K562 (cell line): ENCODE data around the gene PSORS1C1. TPM values are rescaled to one million over a fixed set of nuclear protein-coding genes. Genes with fewer than 3 reads are reported as not detected.

Experiments
- ATAC-seq: fragments of 200-7000 bp; cut with Tn5 transposase; 3 replicates; pipeline ENCODE4 v1.9.1; 2020; ENCODE audit warnings: moderate library complexity
- BruUV-seq: library from RNA; stranded (reverse); fragments of 400-500 nt; replicated peaks from 2 replicates; lab custom pipeline; 2021; lab: Mats Ljungman, UMichigan
- CTCF ChIA-PET: fragments of 300-600 bp; formaldehyde crosslinking; extraction: SDS; loops from one replicate; lab custom pipeline; 2021; ENCODE audit warnings: low intra/inter-chr PET ratio; lab: Yijun Ruan, JAX
- POLR2A ChIA-PET: fragments of 300-600, 350-650 bp; sonication (Branson Sonifier 250); formaldehyde crosslinking; extraction: SDS; loops from one replicate; lab custom pipeline; 2021; ENCODE audit warnings: antibody characterized with exemption, inconsistent platforms; lab: Yijun Ruan, JAX
- DNase-seq, 4 experiments: peaks; one replicate each; pipeline versions ENCODE4 v3.0.0 to v3.0.0-alpha.2; 2011 to 2018; ENCODE audit warnings: low spot score in 3 of 4, mixed read lengths in 3 of 4; ENCODE audit errors: extremely low read depth in 1 of 4
- FAIRE-seq: peaks from 2 replicates; lab custom pipeline; 2011; peaks lifted over from hg19 to GRCh38; lab: Jason Lieb, UNC
- H2AFZ ChIP-seq: 2 replicates; pipeline ENCODE4 v1.6.0; 2011; ENCODE audit warnings: low read depth, low read length, control low read depth, inconsistent platforms
- H3K27ac ChIP-seq: fragments of 200-600 bp; 3 replicates; pipeline ENCODE4 v1.8.0; 2011; ENCODE audit warnings: low read depth, mild to moderate bottlenecking, control low read depth, inconsistent platforms, low read length, moderate library complexity, mixed read lengths; ENCODE audit errors: extremely low read depth
- H3K27me3 ChIP-seq, 2 experiments: fragments of 300-600 bp in 1 of 2; 2 replicates in 1 of 2; 3 replicates in 1 of 2; pipeline versions ENCODE4 v1.6.0 to v1.8.0; 2011; ENCODE audit warnings: inconsistent platforms in 2 of 2, low read length in 2 of 2, mild to moderate bottlenecking in 1 of 2, mixed read lengths in 1 of 2, moderate library complexity in 1 of 2; ENCODE audit not compliant: control insufficient read depth in 2 of 2, insufficient read depth in 2 of 2
- H3K36me3 ChIP-seq: fragments of 300-600 bp; 3 replicates; pipeline ENCODE4 v1.8.0; 2011; ENCODE audit warnings: mild to moderate bottlenecking, low read length, inconsistent platforms; ENCODE audit not compliant: control insufficient read depth, insufficient read depth
- H3K4me1 ChIP-seq, 2 experiments: fragments of 200-600 bp in 1 of 2; replicated peaks in 1 of 2; 2 replicates in 1 of 2; 3 replicates in 1 of 2; pipeline versions ENCODE4 v1.5.1 to v1.8.0; 2011; ENCODE audit warnings: inconsistent platforms in 2 of 2, low read length in 2 of 2, mild to moderate bottlenecking in 1 of 2, mixed read lengths in 1 of 2, moderate library complexity in 1 of 2; ENCODE audit not compliant: control insufficient read depth in 2 of 2, insufficient read depth in 2 of 2
- H3K4me2 ChIP-seq: 2 replicates; pipeline ENCODE4 v1.6.1; 2011; ENCODE audit warnings: low read length, control low read depth, inconsistent platforms, mixed read lengths; ENCODE audit not compliant: insufficient read depth
- H3K4me3 ChIP-seq: fragments of 200-600 bp; sonication (generic), shearing (Covaris generic); 2 replicates; pipeline ENCODE4 v1.5.1; 2016; ENCODE audit warnings: control low read depth, inconsistent platforms
- H3K79me2 ChIP-seq: fragments of 200-600 bp; 3 replicates; pipeline ENCODE4 v1.8.0; 2011; ENCODE audit warnings: low read length, inconsistent platforms; ENCODE audit not compliant: control insufficient read depth, insufficient read depth
- H3K9ac ChIP-seq, 2 experiments: 2 replicates each; pipeline versions ENCODE4 v1.6.0 to v1.6.1; 2011; ENCODE audit warnings: low read depth in 2 of 2, low read length in 2 of 2, control low read depth in 1 of 2, inconsistent platforms in 1 of 2, mild to moderate bottlenecking in 1 of 2, mixed read lengths in 1 of 2; ENCODE audit not compliant: insufficient read depth in 1 of 2
- H3K9me1 ChIP-seq: one replicate; pipeline ENCODE4 v1.6.0; 2011; ENCODE audit warnings: inconsistent platforms, mild to moderate bottlenecking, low read length, moderate library complexity; ENCODE audit not compliant: control insufficient read depth, insufficient read depth
- H3K9me3 ChIP-seq: replicated peaks from 2 replicates; pipeline ENCODE4 v1.5.1; 2011; ENCODE audit warnings: low read depth, low read length, inconsistent platforms; ENCODE audit not compliant: control insufficient read depth, insufficient read depth
- H4K20me1 ChIP-seq: replicated peaks from 2 replicates; pipeline ENCODE4 v1.6.1; 2011; ENCODE audit warnings: low read length, inconsistent platforms, mixed read lengths; ENCODE audit not compliant: control insufficient read depth, insufficient read depth
- CHD2 ChIP-seq: IDR thresholded peaks from 2 replicates; pipeline ENCODE4 v1.6.1; 2011; ENCODE audit warnings: low read depth, low read length
- CSDE1 ChIP-seq, 2 experiments: fragments of 450-650 bp; IDR thresholded peaks; 2 replicates each; pipeline ENCODE4 v1.6.1; 2016; ENCODE audit warnings: mild to moderate bottlenecking in 1 of 2
- FOXK1 ChIP-seq: sonication (generic); formaldehyde crosslinking; IDR thresholded peaks from 2 replicates; pipeline ENCODE4 v1.8.0; 2022; ENCODE audit warnings: missing genetic modification reagents, mild to moderate bottlenecking, borderline replicate concordance
- HEY1 ChIP-seq: fragments of 250-450 bp; sonication (Bioruptor Pico); IDR thresholded peaks from 2 replicates; pipeline ENCODE4 v1.5.0; 2020; ENCODE audit warnings: mild to moderate bottlenecking, moderate library complexity, borderline replicate concordance
- IRF1 ChIP-seq: sonication (generic); formaldehyde crosslinking; IDR thresholded peaks from 2 replicates; pipeline ENCODE4 v1.8.0; 2022; ENCODE audit warnings: missing genetic modification reagents, mild to moderate bottlenecking, borderline replicate concordance
- MEIS2 ChIP-seq: fragments of 450-650 bp; IDR thresholded peaks from 2 replicates; pipeline ENCODE4 v1.6.1; 2014; ENCODE audit warnings: mild to moderate bottlenecking; ENCODE audit not compliant: partially characterized antibody
- SETDB1 ChIP-seq: IDR thresholded peaks from one replicate; pipeline ENCODE4 v1.6.1; 2012; ENCODE audit warnings: low read length, control low read depth, inconsistent platforms
- SMAD4 ChIP-seq: fragments of 250-450 bp; sonication (Bioruptor Pico); conservative IDR thresholded peaks from 2 replicates; pipeline ENCODE4 v1.8.0; 2021; ENCODE audit warnings: inconsistent platforms, mild to moderate bottlenecking, moderate library complexity
- YY1 ChIP-seq, 3 experiments: IDR thresholded peaks; 2 replicates each; pipeline ENCODE4 v1.6.1; 2011; ENCODE audit warnings: low read length in 2 of 3, mild to moderate bottlenecking in 2 of 3, moderate library complexity in 2 of 3, borderline replicate concordance in 1 of 3, control low read depth in 1 of 3, low read depth in 1 of 3; ENCODE audit not compliant: insufficient read depth in 3 of 3, insufficient replicate concordance in 2 of 3, control insufficient read depth in 1 of 3, insufficient read length in 1 of 3; ENCODE audit errors: extremely low read depth in 1 of 3
- ZNF263 ChIP-seq: sonication (generic); formaldehyde crosslinking; IDR thresholded peaks from 2 replicates; pipeline ENCODE4 v1.8.0; 2022; ENCODE audit warnings: mild to moderate bottlenecking, missing genetic modification reagents, borderline replicate concordance
- WGBS: fragments of 100-300 bp; shearing (Covaris generic); methylation state at CpG from one replicate; pipeline ENCODE4 v1.1.6; 2016; ENCODE audit warnings: low coverage, mixed read lengths; ENCODE audit not compliant: insufficient coverage; ENCODE audit errors: missing lambda C conversion rate; 5-methylcytosine and 5-hydroxymethylcytosine counted together
- in situ Hi-C: fragments of 300-500 bp; cut with MboI; formaldehyde crosslinking; loops from 4 replicates; pipeline ENCODE4 v1.15.0; 2018; ENCODE audit warnings: inconsistent platforms, mixed read lengths
- intact Hi-C: fragments of 100-400 bp; cut with micrococcal nuclease; formaldehyde crosslinking; loops from 2 replicates; pipeline ENCODE4 v1.14.2; 2022
- polyA plus RNA-seq, 8 experiments: library from polyadenylated mRNA; depleted of rRNA in 4 of 8; stranded (reverse) in 5 of 8; unstranded in 3 of 8; fragments of >200 nt; fragmentation: Nextera tagmentation in 2 of 8; fragmentation: Illumina TruSeq in 1 of 8; extraction: Ambion mirVana in 2 of 8; extraction: Trizol in 1 of 8; gene quantifications; 2 replicates each; pipeline versions ENCODE4 v1.2.1 to v1.2.3, GENCODE V29; 2011 to 2014; ENCODE audit warnings: inconsistent platforms in 1 of 8, missing spikeins in 1 of 8
- total RNA-seq, 7 experiments: library from RNA; depleted of rRNA in 6 of 7; stranded (reverse); fragments of >200 nt in 6 of 7; fragmentation: Illumina TruSeq in 2 of 7; extraction: Trizol in 2 of 7; gene quantifications; 2 replicates each; pipeline versions ENCODE4 v1.2.1 to v1.2.3, GENCODE V29; 2011 to 2021; ENCODE audit warnings: low replicate concordance in 1 of 7
- TF ChIP-seq, protein P1 (sequence below): fragments of 450-650 bp; IDR thresholded peaks from 2 replicates; pipeline ENCODE4 v1.6.1; 2016; ENCODE audit warnings: low read depth

PSORS1C1 gene
- total and polyA plus RNA-seq, 9 of the 15 experiments (the other 6 are each of a cell fraction or from before 2014, with no cell fraction given): 0.11 TPM; not detected in 8

GRCh38 chr6:31087494-31088089 lies 27.0 kb upstream of the PSORS1C1 start:
- H3K4me2 ChIP-seq: no peak overlapping the region
- TF ChIP-seq HEY1 (CRISPR knock-in tag) (no peak), FOXK1 (CRISPR knock-in tag) (no peak), YY1 (IDR thresholded peaks at IDR 0.05; ENCODE audit: borderline replicate concordance in 1 of 3, control insufficient read depth in 1 of 3, extremely low read depth in 1 of 3, insufficient read depth in 3 of 3, insufficient read length in 1 of 3, insufficient replicate concordance in 2 of 3, low read depth in 1 of 3, low read length in 2 of 3) (no peak), SETDB1 (no peak), CHD2 (no peak), CSDE1 (IDR thresholded peaks at IDR 0.05) (no peak), SMAD4 (CRISPR knock-in tag) (no peak), IRF1 (CRISPR knock-in tag) (no peak), MEIS2 (no peak), ZNF263 (CRISPR knock-in tag) (no peak)
- TF ChIP-seq, protein P1, sequence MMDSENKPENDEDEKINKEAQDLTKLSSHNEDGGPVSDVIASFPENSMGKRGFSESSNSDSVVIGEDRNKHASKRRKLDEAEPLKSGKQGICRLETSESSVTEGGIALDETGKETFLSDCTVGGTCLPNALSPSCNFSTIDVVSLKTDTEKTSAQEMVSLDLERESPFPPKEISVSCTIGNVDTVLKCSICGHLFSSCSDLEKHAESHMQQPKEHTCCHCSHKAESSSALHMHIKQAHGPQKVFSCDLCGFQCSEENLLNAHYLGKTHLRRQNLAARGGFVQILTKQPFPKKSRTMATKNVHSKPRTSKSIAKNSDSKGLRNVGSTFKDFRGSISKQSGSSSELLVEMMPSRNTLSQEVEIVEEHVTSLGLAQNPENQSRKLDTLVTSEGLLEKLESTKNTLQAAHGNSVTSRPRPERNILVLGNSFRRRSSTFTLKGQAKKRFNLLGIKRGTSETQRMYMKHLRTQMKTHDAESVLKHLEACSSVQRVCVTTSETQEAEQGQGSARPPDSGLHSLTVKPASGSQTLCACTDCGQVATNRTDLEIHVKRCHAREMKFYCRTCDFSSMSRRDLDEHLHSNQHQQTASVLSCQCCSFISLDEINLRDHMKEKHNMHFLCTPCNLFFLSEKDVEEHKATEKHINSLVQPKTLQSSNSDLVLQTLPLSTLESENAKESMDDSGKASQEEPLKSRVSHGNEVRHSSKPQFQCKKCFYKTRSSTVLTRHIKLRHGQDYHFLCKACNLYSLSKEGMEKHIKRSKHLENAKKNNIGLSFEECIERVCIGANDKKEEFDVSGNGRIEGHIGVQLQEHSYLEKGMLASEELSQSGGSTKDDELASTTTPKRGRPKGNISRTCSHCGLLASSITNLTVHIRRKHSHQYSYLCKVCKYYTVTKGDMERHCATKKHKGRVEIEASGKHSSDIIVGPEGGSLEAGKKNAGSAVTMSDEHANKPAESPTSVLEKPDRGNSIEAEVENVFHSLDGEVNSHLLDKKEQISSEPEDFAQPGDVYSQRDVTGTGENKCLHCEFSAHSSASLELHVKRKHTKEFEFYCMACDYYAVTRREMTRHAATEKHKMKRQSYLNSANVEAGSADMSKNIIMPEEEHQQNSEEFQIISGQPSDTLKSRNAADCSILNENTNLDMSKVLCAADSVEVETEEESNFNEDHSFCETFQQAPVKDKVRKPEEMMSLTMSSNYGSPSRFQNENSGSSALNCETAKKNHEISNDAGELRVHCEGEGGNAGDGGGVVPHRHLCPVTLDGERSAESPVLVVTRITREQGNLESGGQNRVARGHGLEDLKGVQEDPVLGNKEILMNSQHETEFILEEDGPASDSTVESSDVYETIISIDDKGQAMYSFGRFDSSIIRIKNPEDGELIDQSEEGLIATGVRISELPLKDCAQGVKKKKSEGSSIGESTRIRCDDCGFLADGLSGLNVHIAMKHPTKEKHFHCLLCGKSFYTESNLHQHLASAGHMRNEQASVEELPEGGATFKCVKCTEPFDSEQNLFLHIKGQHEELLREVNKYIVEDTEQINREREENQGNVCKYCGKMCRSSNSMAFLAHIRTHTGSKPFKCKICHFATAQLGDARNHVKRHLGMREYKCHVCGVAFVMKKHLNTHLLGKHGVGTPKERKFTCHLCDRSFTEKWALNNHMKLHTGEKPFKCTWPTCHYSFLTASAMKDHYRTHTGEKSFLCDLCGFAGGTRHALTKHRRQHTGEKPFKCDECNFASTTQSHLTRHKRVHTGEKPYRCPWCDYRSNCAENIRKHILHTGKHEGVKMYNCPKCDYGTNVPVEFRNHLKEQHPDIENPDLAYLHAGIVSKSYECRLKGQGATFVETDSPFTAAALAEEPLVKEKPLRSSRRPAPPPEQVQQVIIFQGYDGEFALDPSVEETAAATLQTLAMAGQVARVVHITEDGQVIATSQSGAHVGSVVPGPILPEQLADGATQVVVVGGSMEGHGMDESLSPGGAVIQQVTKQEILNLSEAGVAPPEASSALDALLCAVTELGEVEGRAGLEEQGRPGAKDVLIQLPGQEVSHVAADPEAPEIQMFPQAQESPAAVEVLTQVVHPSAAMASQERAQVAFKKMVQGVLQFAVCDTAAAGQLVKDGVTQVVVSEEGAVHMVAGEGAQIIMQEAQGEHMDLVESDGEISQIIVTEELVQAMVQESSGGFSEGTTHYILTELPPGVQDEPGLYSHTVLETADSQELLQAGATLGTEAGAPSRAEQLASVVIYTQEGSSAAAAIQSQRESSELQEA: no peak

More at GRCh38 chr6:31087494-31088089, 27.0 kb upstream of the PSORS1C1 start:
- Histone ChIP-seq H3K9me1 (no peaks in the 10 kb centered on the region), H3K27me3 (no peaks in the 10 kb centered on the region; a peak in 1 of 5 replicates), H3K4me3 (no peak overlapping the region), H3K79me2 (no peaks in the 10 kb centered on the region), H4K20me1 (no peaks in the 10 kb centered on the region), H3K27ac (no peak overlapping the region), H3K4me1 (peaks cover 8 to 20% of the 10 kb centered on the region in 2 experiments), H3K9me3 (no peaks in the 10 kb centered on the region), H3K36me3 (no peaks in the 10 kb centered on the region), H3K9ac (no peak overlapping the region), H2AFZ (no peak overlapping the region)
- 2% methylated on average over 13 of the region's 14 CpGs for WGBS
- no TSS peak for BruUV-seq
- CTCF ChIA-PET: interaction anchor here (0.7 to 2.4 kb wide), 11 partner anchors 19 to 606 kb away, joined by 3 to 16 read pairs (median 5); partner anchors contain the start of gene VARS2
- intact Hi-C loops: loop anchor here (1.0 to 5.0 kb wide), 7 partner anchors 172 to 605 kb away; no protein-coding TSS in a partner anchor
- ATAC-seq (peak; percentile 94), FAIRE-seq (peak; percentile 92), DNase-seq (peak; percentile 87 to 93 (median 88))
- in situ Hi-C loops: loop anchor here (5.0 to 10.0 kb wide), 2 partner anchors 413 to 605 kb away; partner anchors contain the start of gene DHX16
- POLR2A ChIA-PET: interaction anchor here (0.6 to 1.4 kb wide), 14 partner anchors 15 to 1311 kb away, joined by 3 to 6 read pairs (median 3); partner anchors contain the start of gene IER3
